Measurements from ENCODE around the gene L3MBTL1.

DNA sequence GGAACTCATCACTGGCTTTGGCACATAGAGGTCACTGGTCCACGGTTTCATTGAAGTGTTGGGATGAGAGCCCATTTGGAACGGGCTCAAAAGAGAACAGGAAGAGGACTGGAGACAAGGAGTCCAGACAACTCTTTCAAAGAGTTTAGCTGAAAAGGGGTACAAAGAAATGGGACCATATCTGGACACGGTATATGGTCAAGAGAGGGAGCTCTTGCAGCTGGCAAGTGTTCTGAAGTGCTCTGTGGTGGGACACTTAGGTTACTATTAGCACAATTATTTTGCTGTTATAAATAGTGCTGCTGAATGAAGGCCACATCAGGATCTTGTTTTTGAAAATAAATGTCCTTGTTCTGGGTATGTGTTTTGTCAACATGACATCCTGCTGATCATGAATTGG, 55.9 kb downstream of the L3MBTL1 start:
- no peak for TF ChIP-seq POLR2A (IDR thresholded peaks at IDR 0.05)
- TF ChIP-seq, protein P1, sequence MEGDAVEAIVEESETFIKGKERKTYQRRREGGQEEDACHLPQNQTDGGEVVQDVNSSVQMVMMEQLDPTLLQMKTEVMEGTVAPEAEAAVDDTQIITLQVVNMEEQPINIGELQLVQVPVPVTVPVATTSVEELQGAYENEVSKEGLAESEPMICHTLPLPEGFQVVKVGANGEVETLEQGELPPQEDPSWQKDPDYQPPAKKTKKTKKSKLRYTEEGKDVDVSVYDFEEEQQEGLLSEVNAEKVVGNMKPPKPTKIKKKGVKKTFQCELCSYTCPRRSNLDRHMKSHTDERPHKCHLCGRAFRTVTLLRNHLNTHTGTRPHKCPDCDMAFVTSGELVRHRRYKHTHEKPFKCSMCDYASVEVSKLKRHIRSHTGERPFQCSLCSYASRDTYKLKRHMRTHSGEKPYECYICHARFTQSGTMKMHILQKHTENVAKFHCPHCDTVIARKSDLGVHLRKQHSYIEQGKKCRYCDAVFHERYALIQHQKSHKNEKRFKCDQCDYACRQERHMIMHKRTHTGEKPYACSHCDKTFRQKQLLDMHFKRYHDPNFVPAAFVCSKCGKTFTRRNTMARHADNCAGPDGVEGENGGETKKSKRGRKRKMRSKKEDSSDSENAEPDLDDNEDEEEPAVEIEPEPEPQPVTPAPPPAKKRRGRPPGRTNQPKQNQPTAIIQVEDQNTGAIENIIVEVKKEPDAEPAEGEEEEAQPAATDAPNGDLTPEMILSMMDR (IDR thresholded peaks at IDR 0.05), result no peak

Measured in testis (tissue), 2 donors.